Neuronal stem cell (in vitro differentiated cells): Measurements from ENCODE around the gene BBIP1.
A peak's percentile ranks its signal among the peaks of the same experiment; 100 is the strongest.

Experiments
- DNase-seq: peaks from one replicate; pipeline ENCODE4 v3.0.0-alpha.2; 2013; ENCODE audit warnings: low spot score
- H2AFZ ChIP-seq: one replicate; pipeline ENCODE4 v1.6.1; 2013; ENCODE audit warnings: mild to moderate bottlenecking, low read length, inconsistent platforms
- H2AK5ac ChIP-seq: 2 replicates; pipeline ENCODE4 v1.6.1; 2013; ENCODE audit warnings: low read depth, mild to moderate bottlenecking, inconsistent platforms, low read length, moderate library complexity, mixed read lengths
- H2BK120ac ChIP-seq: 2 replicates; pipeline ENCODE4 v1.6.1; 2013; ENCODE audit warnings: low read depth, mild to moderate bottlenecking, inconsistent platforms, low read length, moderate library complexity, mixed read lengths
- H2BK12ac ChIP-seq: one replicate; pipeline ENCODE4 v1.6.1; 2013; ENCODE audit warnings: low read length, inconsistent platforms
- H2BK15ac ChIP-seq: 2 replicates; pipeline ENCODE4 v1.6.1; 2013; ENCODE audit warnings: mild to moderate bottlenecking, low read length, inconsistent platforms, mixed read lengths
- H2BK5ac ChIP-seq: one replicate; pipeline ENCODE4 v1.6.1; 2013; ENCODE audit warnings: inconsistent platforms, mild to moderate bottlenecking, low read length, moderate library complexity
- H3K14ac ChIP-seq: one replicate; pipeline ENCODE4 v1.6.1; 2013; ENCODE audit warnings: low read length, inconsistent platforms
- H3K18ac ChIP-seq: 2 replicates; pipeline ENCODE4 v1.6.1; 2013; ENCODE audit warnings: low read length, inconsistent platforms
- H3K23ac ChIP-seq: 2 replicates; pipeline ENCODE4 v1.6.1; 2013; ENCODE audit warnings: low read depth, mild to moderate bottlenecking, mixed read lengths, low read length, inconsistent platforms; ENCODE audit not compliant: poor library complexity
- H3K27ac ChIP-seq: replicated peaks from 3 replicates; pipeline ENCODE4 v1.5.1; 2013; ENCODE audit warnings: low read length, inconsistent platforms
- H3K27me3 ChIP-seq, 3 experiments: 2 replicates each; pipeline ENCODE4 v1.6.1; 2013; ENCODE audit warnings: low read length in 3 of 3, mild to moderate bottlenecking in 2 of 3, inconsistent platforms in 1 of 3, low read depth in 1 of 3, mixed read lengths in 1 of 3, moderate library complexity in 1 of 3; ENCODE audit not compliant: control insufficient read depth in 3 of 3, insufficient read depth in 3 of 3
- H3K36me3 ChIP-seq, 2 donors: replicated peaks in 1 of 2; 2 replicates each; pipeline ENCODE4 v1.6.1; 2013; ENCODE audit warnings: low read length in 2 of 2; ENCODE audit not compliant: control insufficient read depth in 2 of 2, insufficient read depth in 2 of 2
- H3K4ac ChIP-seq: 2 replicates; pipeline ENCODE4 v1.6.1; 2013; ENCODE audit warnings: inconsistent platforms, mild to moderate bottlenecking, low read length, moderate library complexity
- H3K4me1 ChIP-seq, 2 donors: 1 replicate in 1 of 2; 2 replicates in 1 of 2; pipeline ENCODE4 v1.6.1; 2013; ENCODE audit warnings: low read length in 2 of 2, low read depth in 1 of 2; ENCODE audit not compliant: control insufficient read depth in 2 of 2, insufficient read depth in 1 of 2
- H3K4me2 ChIP-seq: one replicate; pipeline ENCODE4 v1.6.1; 2013; ENCODE audit warnings: mild to moderate bottlenecking, low read length, inconsistent platforms; ENCODE audit not compliant: insufficient read depth, poor library complexity, severe bottlenecking
- H3K4me3 ChIP-seq, 2 donors: 2 replicates each; pipeline ENCODE4 v1.5.1; 2013; ENCODE audit warnings: low read length in 2 of 2, mild to moderate bottlenecking in 2 of 2, inconsistent platforms in 1 of 2, moderate library complexity in 1 of 2
- H3K79me1 ChIP-seq: one replicate; pipeline ENCODE4 v1.6.1; 2013; ENCODE audit warnings: low read depth, mild to moderate bottlenecking, inconsistent platforms, low read length, moderate library complexity
- H3K9ac ChIP-seq: one replicate; pipeline ENCODE4 v1.6.1; 2013; ENCODE audit warnings: mild to moderate bottlenecking, low read depth, low read length, inconsistent platforms; ENCODE audit not compliant: poor library complexity
- H3K9me3 ChIP-seq, 2 donors: replicated peaks in 1 of 2; 2 replicates each; pipeline versions ENCODE3 to v1.6.1; 2013; ENCODE audit warnings: low read length in 2 of 2, mild to moderate bottlenecking in 2 of 2, inconsistent platforms in 1 of 2, low read depth in 1 of 2, mixed read lengths in 1 of 2, moderate library complexity in 1 of 2; ENCODE audit not compliant: control insufficient read depth in 2 of 2, insufficient read depth in 1 of 2
- H4K8ac ChIP-seq: one replicate; pipeline ENCODE4 v1.6.1; 2013; ENCODE audit warnings: low read depth, mild to moderate bottlenecking, inconsistent platforms, low read length, moderate library complexity
- H4K91ac ChIP-seq: one replicate; pipeline ENCODE4 v1.6.1; 2013; ENCODE audit warnings: low read length, low read depth, mild to moderate bottlenecking, inconsistent platforms; ENCODE audit not compliant: poor library complexity
- WGBS, 2 donors: extraction: QIAGEN DNeasy Blood & Tissue Kit; methylation state at CpG; one replicate each; pipeline ENCODE4 v1.1.7; 2013; ENCODE audit warnings: missing lambda C conversion rate in 2 of 2, mixed read lengths in 1 of 2; ENCODE audit not compliant: insufficient read length in 2 of 2, insufficient replicate concordance in 1 of 2; ENCODE audit errors: extremely low coverage in 2 of 2; 5-methylcytosine and 5-hydroxymethylcytosine counted together

Gene BBIP1

GRCh38 chr10:110965216-110965615, 46.2 kb upstream of the BBIP1 start:
- Histone ChIP-seq H3K18ac (no peak overlapping the region), H3K4me3 (no peak overlapping the region), H2BK15ac (no peak overlapping the region), H3K23ac (no peak overlapping the region), H3K14ac (no peak overlapping the region), H2BK120ac (no peak overlapping the region), H4K91ac (no peak overlapping the region), H4K8ac (no peak overlapping the region), H3K4me2 (no peak overlapping the region), H3K27me3 (no peaks in the 10 kb centered on the region), H2BK12ac (no peak overlapping the region), H3K4ac (no peak overlapping the region), H2BK5ac (no peak overlapping the region), H3K9me3 (no peaks in the 10 kb centered on the region), H3K36me3 (peaks cover 0 to 29% of the 10 kb centered on the region in 2 donors), H3K79me1 (peaks cover 2% of the 10 kb centered on the region), H3K27ac (no peak overlapping the region), H2AFZ (no peak overlapping the region), H3K4me1 (no peaks in the 10 kb centered on the region), H3K9ac (no peak overlapping the region), H2AK5ac (no peak overlapping the region)
- DNase-seq: no peak

- no CpG with 5 or more reads among the region's 5 CpGs for WGBS, 2 donors
- Histone ChIP-seq H2BK5ac (no peak overlapping the region), H2BK12ac (no peak overlapping the region), H3K79me1 (peaks cover 2% of the 10 kb centered on the region), H3K9ac (no peak overlapping the region), H2AK5ac (no peak overlapping the region), H4K91ac (no peak overlapping the region), H2BK120ac (no peak overlapping the region), H3K4me3 (no peak overlapping the region), H3K27me3 (no peaks in the 10 kb centered on the region), H3K14ac (no peak overlapping the region), H3K23ac (no peak overlapping the region), H3K4me1 (no peaks in the 10 kb centered on the region), H4K8ac (no peak overlapping the region), H2BK15ac (no peak overlapping the region), H3K36me3 (peaks cover 0 to 29% of the 10 kb centered on the region in 2 donors), H3K4me2 (no peak overlapping the region), H3K27ac (no peak overlapping the region), H2AFZ (no peak overlapping the region), H3K18ac (no peak overlapping the region), H3K4ac (no peak overlapping the region), H3K9me3 (no peaks in the 10 kb centered on the region)
- no peak for DNase-seq
Measured at GRCh38 chr10:110964681-110965080, 45.7 kb upstream of the BBIP1 start.

GRCh38 chr10:110963162-110963561, 44.2 kb upstream of the BBIP1 start:
- Histone ChIP-seq H2BK120ac (no peak overlapping the region), H3K4me1 (no peaks in the 10 kb centered on the region), H4K91ac (no peak overlapping the region), H2BK5ac (no peak overlapping the region), H3K36me3 (peaks cover 0 to 26% of the 10 kb centered on the region in 2 donors), H4K8ac (no peak overlapping the region), H3K9me3 (no peaks in the 10 kb centered on the region), H3K14ac (no peak overlapping the region), H3K4me2 (no peak overlapping the region), H2BK15ac (no peak overlapping the region), H3K9ac (no peak overlapping the region), H3K79me1 (peaks cover 2% of the 10 kb centered on the region), H3K18ac (no peak overlapping the region), H2AK5ac (no peak overlapping the region), H3K4me3 (no peak overlapping the region), H3K27me3 (no peaks in the 10 kb centered on the region), H2BK12ac (no peak overlapping the region), H2AFZ (no peak overlapping the region), H3K27ac (no peak overlapping the region), H3K4ac (no peak overlapping the region), H3K23ac (no peak overlapping the region)
- no CpG with 5 or more reads among the region's 2 CpGs for WGBS, 2 donors
- DNase-seq: no peak

GRCh38 chr10:110962443-110962842, 43.5 kb upstream of the BBIP1 start:
- Histone ChIP-seq H3K9me3 (no peaks in the 10 kb centered on the region), H3K4me1 (no peaks in the 10 kb centered on the region), H2BK15ac (no peak overlapping the region), H4K8ac (no peak overlapping the region), H2AFZ (no peak overlapping the region), H3K23ac (no peak overlapping the region), H2BK12ac (no peak overlapping the region), H3K4ac (no peak overlapping the region), H3K4me3 (no peak overlapping the region), H3K79me1 (peaks cover 2% of the 10 kb centered on the region), H2BK5ac (no peak overlapping the region), H3K27ac (peak overlapping the region; percentile 43), H2AK5ac (no peak overlapping the region), H3K4me2 (no peak overlapping the region), H4K91ac (no peak overlapping the region), H3K27me3 (no peaks in the 10 kb centered on the region), H3K18ac (no peak overlapping the region), H2BK120ac (no peak overlapping the region), H3K14ac (no peak overlapping the region), H3K9ac (no peak overlapping the region), H3K36me3 (peaks cover 0 to 21% of the 10 kb centered on the region in 2 donors)
- WGBS, 2 donors: no CpG with 5 or more reads among the region's 2 CpGs
- no peak for DNase-seq
